ENCODE data around the gene CSNK1D. TPM values are rescaled to one million over a fixed set of nuclear protein-coding genes. Genes with fewer than 3 reads are reported as not detected.

Gene CSNK1D
- total RNA-seq, 1 donor from 2014 or later: 118 TPM

DNA sequence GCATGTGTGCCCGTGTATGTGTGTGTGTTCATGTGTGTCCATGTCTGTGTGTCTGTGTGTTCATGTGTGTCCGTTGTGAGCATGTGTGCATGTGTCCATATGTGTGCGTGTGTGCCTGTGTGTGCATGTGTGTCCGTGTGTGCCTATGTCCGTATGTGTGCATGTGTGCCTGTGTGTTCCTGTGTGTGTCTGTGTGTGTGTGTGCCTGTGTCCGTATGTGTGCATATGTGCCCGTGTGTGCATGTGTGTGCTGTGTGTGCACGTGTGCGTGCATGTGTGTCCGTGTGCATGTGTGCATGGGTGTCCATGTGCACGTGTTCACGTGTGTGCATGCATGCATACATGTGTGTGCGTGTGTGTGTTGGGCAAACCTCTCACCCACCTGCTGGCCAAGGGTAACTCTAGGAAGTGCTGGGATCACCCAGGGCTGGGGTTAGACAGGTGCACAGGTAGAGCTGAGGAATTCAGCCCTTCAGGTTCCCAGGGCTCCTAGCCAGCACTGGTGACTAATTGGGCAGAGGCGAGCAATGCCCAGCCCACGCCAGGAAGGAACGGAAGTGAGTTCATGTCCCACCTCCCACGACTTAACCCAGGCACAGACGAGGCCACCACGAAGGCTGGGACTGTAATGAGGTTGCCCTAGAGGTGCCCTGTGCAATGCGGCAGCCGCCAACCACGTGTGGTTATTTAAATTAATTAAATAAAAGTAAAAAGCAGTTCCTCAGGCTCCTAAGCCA lies 8.2 kb upstream of the CSNK1D start:
- H3K9me3 Mint-ChIP-seq (ENCODE audit: unreplicated experiment): no peaks in the 10 kb centered on the region
- no peak overlapping the region for H3K4me3 Mint-ChIP-seq (ENCODE audit: unreplicated experiment)
- DNase-seq (ENCODE audit: extremely low spot score, unreplicated experiment): no peak
- H3K27me3 Mint-ChIP-seq (ENCODE audit: unreplicated experiment): no peaks in the 10 kb centered on the region
- TF ChIP-seq, protein P1, sequence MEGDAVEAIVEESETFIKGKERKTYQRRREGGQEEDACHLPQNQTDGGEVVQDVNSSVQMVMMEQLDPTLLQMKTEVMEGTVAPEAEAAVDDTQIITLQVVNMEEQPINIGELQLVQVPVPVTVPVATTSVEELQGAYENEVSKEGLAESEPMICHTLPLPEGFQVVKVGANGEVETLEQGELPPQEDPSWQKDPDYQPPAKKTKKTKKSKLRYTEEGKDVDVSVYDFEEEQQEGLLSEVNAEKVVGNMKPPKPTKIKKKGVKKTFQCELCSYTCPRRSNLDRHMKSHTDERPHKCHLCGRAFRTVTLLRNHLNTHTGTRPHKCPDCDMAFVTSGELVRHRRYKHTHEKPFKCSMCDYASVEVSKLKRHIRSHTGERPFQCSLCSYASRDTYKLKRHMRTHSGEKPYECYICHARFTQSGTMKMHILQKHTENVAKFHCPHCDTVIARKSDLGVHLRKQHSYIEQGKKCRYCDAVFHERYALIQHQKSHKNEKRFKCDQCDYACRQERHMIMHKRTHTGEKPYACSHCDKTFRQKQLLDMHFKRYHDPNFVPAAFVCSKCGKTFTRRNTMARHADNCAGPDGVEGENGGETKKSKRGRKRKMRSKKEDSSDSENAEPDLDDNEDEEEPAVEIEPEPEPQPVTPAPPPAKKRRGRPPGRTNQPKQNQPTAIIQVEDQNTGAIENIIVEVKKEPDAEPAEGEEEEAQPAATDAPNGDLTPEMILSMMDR (IDR thresholded peaks at IDR 0.05): no peak
- no peak overlapping the region for H3K27ac Mint-ChIP-seq (ENCODE audit: unreplicated experiment)
- H3K4me1 Mint-ChIP-seq (ENCODE audit: unreplicated experiment): peaks cover 26% of the 10 kb centered on the region
- no peaks in the 10 kb centered on the region for H3K36me3 Mint-ChIP-seq (ENCODE audit: unreplicated experiment)

DNA sequence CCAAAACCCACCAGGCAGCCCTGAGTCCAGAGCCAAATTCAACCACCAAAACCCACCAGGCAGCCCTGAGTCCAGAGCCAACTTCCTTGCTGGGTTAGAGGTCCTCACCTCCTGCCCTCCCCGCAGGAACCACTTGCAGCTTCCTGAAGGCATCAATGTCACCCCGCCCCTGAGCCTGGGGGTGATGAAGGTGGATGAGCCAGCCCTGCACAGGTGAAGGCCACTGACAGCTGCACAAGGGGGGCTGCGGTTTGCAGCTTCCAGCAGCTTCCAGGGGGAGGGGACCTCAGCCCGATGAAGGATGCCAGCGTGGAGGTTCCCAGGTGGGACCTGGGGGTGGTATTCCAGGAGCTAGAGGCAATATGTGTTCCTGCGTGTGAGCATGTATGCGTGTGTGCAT lies 7.6 kb upstream of the CSNK1D start:
- Mint-ChIP-seq H3K4me1 (ENCODE audit: unreplicated experiment) (peaks cover 26% of the 10 kb centered on the region), H3K4me3 (ENCODE audit: unreplicated experiment) (no peak overlapping the region), H3K9me3 (ENCODE audit: unreplicated experiment) (no peaks in the 10 kb centered on the region), H3K36me3 (ENCODE audit: unreplicated experiment) (no peaks in the 10 kb centered on the region), H3K27ac (ENCODE audit: unreplicated experiment) (no peak overlapping the region), H3K27me3 (ENCODE audit: unreplicated experiment) (no peaks in the 10 kb centered on the region)
- TF ChIP-seq, protein P1 (IDR thresholded peaks at IDR 0.05): no peak
- no peak for DNase-seq (ENCODE audit: extremely low spot score, unreplicated experiment)

DNA sequence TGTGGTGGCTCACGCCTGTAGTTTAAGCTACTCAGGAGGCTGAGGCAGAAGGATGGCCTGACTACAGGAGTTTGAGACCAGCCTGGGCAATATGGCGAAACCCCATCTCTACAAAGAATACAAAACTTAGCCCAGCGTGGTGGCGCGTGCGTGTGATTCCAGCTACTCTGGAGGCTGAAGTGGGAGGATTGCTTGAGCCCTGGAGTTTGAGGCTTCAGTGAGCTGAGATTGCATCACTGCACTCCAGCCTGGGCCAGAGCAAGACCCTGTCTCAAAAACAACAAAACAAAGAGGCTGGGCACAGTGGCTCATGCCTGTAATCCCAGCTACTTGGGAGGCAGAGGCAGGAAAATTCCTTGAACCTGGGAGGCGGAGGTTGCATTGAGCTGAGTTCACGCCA lies 7.0 kb upstream of the CSNK1D start:
- Mint-ChIP-seq H3K36me3 (ENCODE audit: unreplicated experiment) (no peaks in the 10 kb centered on the region), H3K4me3 (ENCODE audit: unreplicated experiment) (no peak overlapping the region), H3K27me3 (ENCODE audit: unreplicated experiment) (no peaks in the 10 kb centered on the region), H3K4me1 (ENCODE audit: unreplicated experiment) (peaks cover 25% of the 10 kb centered on the region), H3K9me3 (ENCODE audit: unreplicated experiment) (no peaks in the 10 kb centered on the region), H3K27ac (ENCODE audit: unreplicated experiment) (no peak overlapping the region)
- TF ChIP-seq, protein P1 (IDR thresholded peaks at IDR 0.05): no peak
- no peak for DNase-seq (ENCODE audit: extremely low spot score, unreplicated experiment)

DNA sequence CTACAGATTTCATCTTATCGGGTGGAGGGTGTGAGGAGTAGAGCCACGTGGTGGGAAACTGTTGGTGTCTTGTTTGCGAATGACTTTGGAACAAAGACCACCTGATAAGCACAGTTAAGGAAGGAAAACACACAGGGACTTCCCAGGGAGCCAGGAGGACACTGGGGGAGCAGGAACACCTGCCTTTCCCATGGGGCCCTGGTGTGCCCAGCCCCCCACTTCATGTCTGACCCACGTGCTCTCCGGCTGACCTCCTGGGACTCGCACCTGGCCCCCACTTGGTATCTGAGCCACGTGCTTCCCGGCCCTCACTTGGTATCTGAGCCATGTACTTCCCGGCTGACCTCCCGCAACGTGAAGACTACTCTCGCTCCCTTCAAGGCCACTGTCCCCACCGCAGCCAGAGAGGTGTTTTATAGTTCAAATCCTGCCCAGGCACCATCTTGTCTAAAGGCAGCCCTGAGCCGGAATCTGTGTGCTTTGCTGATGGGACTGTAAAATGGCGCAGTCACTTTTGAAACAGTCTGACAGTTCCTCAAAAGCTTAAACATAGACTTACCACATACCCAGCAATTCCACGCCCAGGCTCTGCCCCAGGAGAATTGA lies 5.4 kb upstream of the CSNK1D start:
- Mint-ChIP-seq H3K9me3 (ENCODE audit: unreplicated experiment) (no peaks in the 10 kb centered on the region), H3K36me3 (ENCODE audit: unreplicated experiment) (no peaks in the 10 kb centered on the region), H3K27ac (ENCODE audit: unreplicated experiment) (no peak overlapping the region), H3K4me3 (ENCODE audit: unreplicated experiment) (no peak overlapping the region), H3K27me3 (ENCODE audit: unreplicated experiment) (no peaks in the 10 kb centered on the region), H3K4me1 (ENCODE audit: unreplicated experiment) (peaks cover 16% of the 10 kb centered on the region)
- no peak for DNase-seq (ENCODE audit: extremely low spot score, unreplicated experiment)
- TF ChIP-seq, protein P1 (IDR thresholded peaks at IDR 0.05): no peak

DNA sequence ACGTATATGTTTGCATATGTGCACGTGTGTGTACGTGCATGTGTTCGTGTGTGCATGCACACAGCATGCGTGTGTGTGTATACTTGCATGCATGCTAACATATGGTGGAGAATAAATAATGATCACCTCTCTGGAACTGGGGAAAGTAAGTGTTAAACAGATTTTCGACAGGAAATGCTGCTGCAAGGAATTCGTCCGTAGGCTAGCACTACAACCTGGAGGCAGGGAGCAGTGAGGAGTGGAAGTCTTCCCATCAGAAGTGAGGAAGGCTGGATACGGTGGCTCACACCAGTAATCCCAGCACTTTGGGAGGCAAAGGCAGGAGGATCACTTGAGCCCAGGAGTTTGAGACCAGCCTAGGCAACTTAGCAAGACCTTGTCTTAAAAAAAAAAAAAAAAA lies 4.8 kb upstream of the CSNK1D start:
- H3K36me3 Mint-ChIP-seq (ENCODE audit: unreplicated experiment): no peaks in the 10 kb centered on the region
- no peaks in the 10 kb centered on the region for H3K27me3 Mint-ChIP-seq (ENCODE audit: unreplicated experiment)
- TF ChIP-seq, protein P1 (IDR thresholded peaks at IDR 0.05): no peak
- H3K4me1 Mint-ChIP-seq (ENCODE audit: unreplicated experiment): peaks cover 12% of the 10 kb centered on the region
- no peak overlapping the region for H3K4me3 Mint-ChIP-seq (ENCODE audit: unreplicated experiment)
- no peaks in the 10 kb centered on the region for H3K9me3 Mint-ChIP-seq (ENCODE audit: unreplicated experiment)
- no peak overlapping the region for H3K27ac Mint-ChIP-seq (ENCODE audit: unreplicated experiment)
- DNase-seq (ENCODE audit: extremely low spot score, unreplicated experiment): no peak
